DMS79 treated with DMSO at 0.1 percent for 48 hours (cell line): ENCODE measurements around the gene ZBTB47.

ENCODE experiments used
- DNase-seq: peaks from one replicate; lab custom pipeline; 2025; lab: John Stamatoyannopoulos, UW

Gene ZBTB47

DNA sequence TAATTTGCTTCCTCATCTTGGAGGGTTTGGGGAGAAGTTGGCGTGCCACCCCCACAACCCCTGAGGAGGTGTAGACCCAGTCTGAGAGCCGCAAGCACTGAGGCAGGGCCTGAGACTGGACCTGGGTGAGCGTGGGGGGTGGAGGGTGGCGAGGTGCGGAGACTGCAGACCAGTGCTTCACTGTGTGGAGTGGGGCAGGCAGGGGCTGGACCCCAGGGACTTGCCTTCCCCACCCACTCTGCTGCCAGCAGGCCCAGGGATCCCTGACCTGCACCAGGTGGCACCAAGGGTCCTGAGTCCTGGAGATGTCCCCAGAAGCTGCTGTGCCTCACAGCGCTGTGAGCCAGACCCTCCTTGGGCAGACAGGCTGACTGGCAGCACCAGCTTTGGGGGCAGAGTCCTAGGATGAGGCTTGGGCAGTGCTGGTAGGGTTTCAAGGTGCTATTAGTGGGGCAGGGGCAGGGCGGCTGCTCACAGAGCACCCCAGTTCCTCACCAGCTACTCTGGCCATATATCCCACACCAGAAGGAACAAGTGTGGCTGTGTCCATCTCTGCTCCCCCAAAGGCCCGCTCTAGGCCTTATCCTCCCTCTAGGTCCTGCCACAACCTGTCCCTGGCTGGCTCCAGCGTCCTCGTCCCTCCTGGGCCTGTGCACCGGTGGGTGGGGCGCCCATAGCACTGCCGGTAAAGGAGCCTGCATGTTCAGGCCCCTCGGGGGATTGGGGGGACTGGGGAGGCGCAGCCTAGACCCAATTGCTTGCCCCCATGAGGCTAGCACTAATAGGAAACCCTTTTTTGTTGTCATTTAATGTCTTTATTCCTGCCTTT is 11.8 kb downstream of the ZBTB47 start:
- no peak for DNase-seq

- DNase-seq = no peak
Measured at GRCh38 chr3:42666022-42666421, 12.5 kb downstream of the ZBTB47 start.

GRCh38 chr3:42666577-42666998 is 13.1 kb downstream of the ZBTB47 start:
- DNase-seq = no peak

DNA sequence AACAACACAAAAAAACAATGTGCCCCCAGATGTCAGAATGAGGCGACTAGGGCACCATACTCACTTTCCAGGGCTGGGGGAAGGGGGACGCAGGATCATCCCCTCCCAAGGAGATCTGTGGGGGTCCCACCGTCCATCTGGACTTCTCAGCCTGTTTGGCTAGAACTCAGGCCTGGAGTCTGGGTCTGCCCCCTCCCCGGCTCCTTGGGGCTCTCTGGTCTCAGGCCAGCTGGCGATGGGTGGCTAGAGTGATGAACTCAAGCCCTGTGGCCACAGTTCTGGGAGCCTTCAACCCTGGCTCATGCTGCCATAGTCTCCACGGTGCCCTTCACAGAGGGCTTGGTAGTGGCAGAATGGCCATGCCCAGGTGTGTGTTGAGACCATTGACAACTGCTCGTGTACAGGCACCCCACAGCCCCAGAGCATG is 13.6 kb downstream of the ZBTB47 start:
- no peak for DNase-seq

GRCh38 chr3:42667523-42668412 is 14.3 kb downstream of the ZBTB47 start:
- no peak for DNase-seq

- no peak for DNase-seq
Measured at GRCh38 chr3:42668413-42668760, 14.9 kb downstream of the ZBTB47 start.

- DNase-seq = no peak
Measured at GRCh38 chr3:42668793-42669217, 15.3 kb downstream of the ZBTB47 start.

GRCh38 chr3:42670051-42670576 is 16.6 kb downstream of the ZBTB47 start:
- no peak for DNase-seq

GRCh38 chr3:42670670-42671069 is 17.2 kb downstream of the ZBTB47 start:
- no peak for DNase-seq

- no peak for DNase-seq
Measured at GRCh38 chr3:42672515-42672914, 19.0 kb downstream of the ZBTB47 start.

GRCh38 chr3:42673082-42673481 is 19.6 kb downstream of the ZBTB47 start:
- no peak for DNase-seq

- no peak for DNase-seq
Measured at GRCh38 chr3:42674146-42674545, 20.6 kb downstream of the ZBTB47 start.

DNA sequence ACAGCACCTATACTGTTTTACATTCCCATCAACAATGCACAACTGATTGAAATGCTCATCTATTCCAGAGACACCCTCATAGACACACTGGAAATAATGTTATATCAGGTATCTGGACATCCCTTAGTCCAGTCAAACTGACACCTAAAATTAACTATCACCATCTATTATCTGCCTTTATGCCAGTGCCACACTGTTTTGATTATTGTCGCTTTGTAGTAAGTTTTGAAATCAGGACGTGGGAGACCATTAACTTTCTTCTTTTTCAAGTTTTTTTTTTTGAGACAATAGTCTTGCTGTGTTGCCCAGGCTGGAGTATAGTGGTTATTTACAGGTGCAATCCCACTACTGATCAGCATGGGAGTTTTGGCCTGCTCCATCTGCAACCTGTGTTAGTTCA is 22.4 kb downstream of the ZBTB47 start:
- DNase-seq = no peak

- no peak for DNase-seq
Measured at GRCh38 chr3:42678447-42678846, 24.9 kb downstream of the ZBTB47 start.

DNA sequence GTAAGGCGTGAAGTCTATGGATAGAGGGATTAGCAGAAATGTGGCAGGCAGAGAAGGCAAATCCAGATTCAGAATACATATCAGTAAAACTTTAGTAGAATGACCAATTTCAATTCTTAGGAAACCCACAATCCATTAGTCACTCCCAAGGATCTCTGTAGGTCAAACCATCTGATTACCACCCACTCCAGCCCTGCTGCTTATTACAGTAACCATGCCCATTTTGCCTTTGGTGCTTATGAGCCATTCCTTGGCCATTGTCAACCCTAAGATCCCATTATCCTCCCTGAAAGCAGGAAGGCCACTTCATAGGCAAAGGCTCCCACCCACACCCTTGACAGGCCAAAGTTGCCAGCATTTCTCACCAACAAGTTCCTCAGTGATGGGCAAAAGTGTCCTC is 26.8 kb downstream of the ZBTB47 start:
- no peak for DNase-seq

DNA sequence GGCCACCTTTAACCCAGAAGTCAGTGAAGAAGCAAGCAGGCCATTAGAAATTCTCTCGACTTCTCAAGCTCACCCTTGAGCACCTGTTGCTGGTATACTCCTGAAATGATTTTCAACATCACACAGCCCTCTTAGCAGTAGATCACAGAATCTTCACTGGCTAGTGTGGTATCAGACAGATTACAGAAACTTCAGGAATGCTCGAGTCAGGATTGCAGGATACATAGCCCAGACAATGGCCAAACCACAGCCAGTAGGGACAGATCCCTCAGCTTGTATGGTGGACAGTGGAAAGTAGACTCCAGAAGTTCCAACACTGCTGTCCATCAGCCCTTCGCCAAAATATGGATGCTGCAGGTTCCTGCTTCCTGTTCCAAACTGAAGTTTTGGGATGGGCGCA is 27.3 kb downstream of the ZBTB47 start:
- DNase-seq = no peak

DNA sequence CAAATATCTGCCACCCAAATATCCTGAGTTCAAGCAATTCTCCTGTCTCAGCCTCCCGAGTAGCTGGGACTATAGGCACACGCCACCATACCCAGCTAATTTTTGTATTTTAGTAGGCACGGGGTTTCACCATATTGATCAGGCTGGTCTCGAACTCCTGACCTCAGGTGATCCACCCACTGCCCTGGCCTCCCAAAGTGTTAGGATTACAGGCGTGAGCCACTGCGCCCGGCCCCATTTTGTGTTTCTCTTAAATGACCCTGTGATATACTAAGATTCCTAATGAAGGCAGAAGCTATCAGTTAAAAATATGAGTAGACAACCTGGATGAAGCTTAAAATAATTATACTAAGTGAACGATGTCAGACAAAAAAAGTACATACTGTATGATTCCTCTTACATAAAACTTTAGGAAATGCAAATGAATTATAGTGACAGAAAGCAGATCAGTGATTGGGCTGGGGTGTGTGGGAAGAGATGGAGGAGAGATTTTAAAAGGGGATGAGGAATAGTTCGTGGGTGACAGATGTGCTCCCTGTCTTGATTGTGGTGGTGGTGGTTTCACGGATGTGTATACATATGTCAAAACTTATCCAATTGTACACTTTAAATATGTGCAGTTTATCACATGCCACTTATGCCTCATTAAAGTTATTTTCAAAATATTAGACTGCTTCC is 28.0 kb downstream of the ZBTB47 start:
- DNase-seq = no peak

- no peak for DNase-seq
Measured at GRCh38 chr3:42682301-42683070, 29.0 kb downstream of the ZBTB47 start.

- no peak for DNase-seq
Measured at GRCh38 chr3:42683875-42684598, 30.5 kb downstream of the ZBTB47 start.

DNA sequence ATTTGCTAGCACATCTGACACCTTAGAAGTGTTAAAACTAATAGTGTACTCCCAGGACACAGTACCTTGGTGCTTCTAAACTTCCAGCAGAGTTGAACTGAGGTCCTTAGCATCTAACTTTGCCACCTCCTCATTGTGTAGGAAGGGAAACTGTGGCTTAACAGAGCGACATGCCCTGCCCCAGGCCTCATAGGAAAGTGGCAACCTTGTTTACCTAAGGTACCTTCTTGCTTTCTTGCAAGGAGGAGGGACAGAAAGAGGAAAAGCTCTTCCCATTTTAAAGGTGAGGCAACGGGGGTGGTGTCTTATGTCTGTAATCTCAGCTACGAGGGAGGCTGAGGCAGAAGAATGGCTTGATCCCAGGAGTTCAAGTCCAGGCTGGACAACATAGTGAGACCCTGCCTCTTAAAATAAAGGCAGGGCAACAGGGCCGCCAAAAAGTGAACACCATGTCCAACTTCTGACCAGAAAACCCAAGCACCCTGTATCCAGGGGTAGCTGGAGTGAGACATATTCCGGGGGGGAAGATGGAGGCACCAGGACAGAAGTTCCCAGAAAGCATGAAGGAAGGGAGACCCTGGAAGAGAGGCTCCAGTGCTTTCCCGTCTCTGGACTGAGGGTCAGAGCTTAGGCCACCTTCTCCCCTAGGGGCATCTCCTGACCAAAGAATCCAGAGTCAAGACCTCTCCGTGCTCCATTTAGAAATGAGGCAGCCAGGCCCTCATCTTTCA is 31.3 kb downstream of the ZBTB47 start:
- no peak for DNase-seq
